Spinal cord (tissue), 10 donors: ENCODE results near the gene LRCH4. TPM values are rescaled to one million over a fixed set of nuclear protein-coding genes. Genes with fewer than 3 reads are reported as not detected.

Experiments
- DNase-seq, 6 donors: peaks; one replicate each; pipeline versions ENCODE4 v3.0.0 to v3.0.0-alpha.2; 2013 to 2015; ENCODE audit warnings: low spot score in 6 of 6, low read depth in 4 of 6
- H3K27ac ChIP-seq: one replicate; pipeline ENCODE4 v1.5.1; 2013; ENCODE audit warnings: low read depth, low read length, control low read depth
- H3K27me3 ChIP-seq: one replicate; pipeline ENCODE4 v1.6.1; 2013; ENCODE audit warnings: low read length; ENCODE audit not compliant: control insufficient read depth, insufficient read depth
- H3K36me3 ChIP-seq: one replicate; pipeline ENCODE4 v1.6.1; 2013; ENCODE audit warnings: low read length; ENCODE audit not compliant: control insufficient read depth, insufficient read depth
- H3K4me1 ChIP-seq: one replicate; pipeline ENCODE4 v1.6.1; 2013; ENCODE audit warnings: low read length; ENCODE audit not compliant: control insufficient read depth, insufficient read depth
- H3K4me3 ChIP-seq: one replicate; pipeline ENCODE4 v1.5.1; 2013; ENCODE audit warnings: low read depth, low read length, control low read depth
- H3K9me3 ChIP-seq: one replicate; pipeline ENCODE4 v1.6.1; 2013; ENCODE audit warnings: low read length; ENCODE audit not compliant: control insufficient read depth, insufficient read depth
- WGBS: methylation state at CpG from one replicate; pipeline ENCODE4 v1.1.5; 2013; ENCODE audit warnings: missing lambda C conversion rate; ENCODE audit not compliant: insufficient coverage; 5-methylcytosine and 5-hydroxymethylcytosine counted together
- polyA plus RNA-seq, 2 donors: library from polyadenylated mRNA; unstranded; fragments of 120-200 nt; gene quantifications; one replicate each; pipeline ENCODE4 v1.2.1, GENCODE V29; 2013; ENCODE audit not compliant: insufficient read length in 2 of 2
- total RNA-seq, 2 donors: library from RNA; depleted of rRNA in 1 of 2; stranded (reverse); fragments of 120-200 nt in 1 of 2; fragments of >200 nt in 1 of 2; gene quantifications; one replicate each; pipeline versions ENCODE4 v1.2.3 to v1.2.4, GENCODE V29; 2013 to 2014
- donor health status: healthy.

Gene LRCH4
- total and polyA plus RNA-seq, 4 donors = 9.6 to 61.3 (median 29.1) TPM

- Histone ChIP-seq H3K27me3 (peaks cover 6% of the 10 kb centered on the region), H3K4me1 (peaks cover 6% of the 10 kb centered on the region), H3K27ac (no peak overlapping the region), H3K36me3 (peaks cover 90% of the 10 kb centered on the region), H3K9me3 (no peaks in the 10 kb centered on the region), H3K4me3 (no peak overlapping the region)
- WGBS = 90% methylated on average over 14 of the region's 17 CpGs
- no peak for DNase-seq
These were observed 10.1 kb downstream of the LRCH4 start for GRCh38 chr7:100575746-100576383.

- Histone ChIP-seq H3K27me3 (peaks cover 9% of the 10 kb centered on the region), H3K27ac (no peak overlapping the region), H3K9me3 (no peaks in the 10 kb centered on the region), H3K4me1 (peaks cover 12% of the 10 kb centered on the region), H3K4me3 (no peak overlapping the region), H3K36me3 (peaks cover 84% of the 10 kb centered on the region)
- no peak for DNase-seq
- 86% methylated on average over 11 of the region's 14 CpGs for WGBS
These were observed 10.7 kb downstream of the LRCH4 start for GRCh38 chr7:100575206-100575631.

GRCh38 chr7:100574362-100575205 lies 11.3 kb downstream of the LRCH4 start:
- WGBS = 90% methylated on average over 29 of the region's 44 CpGs
- no peaks in the 10 kb centered on the region for H3K9me3 ChIP-seq
- peaks cover 9% of the 10 kb centered on the region for H3K27me3 ChIP-seq
- no peak for DNase-seq
- H3K27ac ChIP-seq = no peak overlapping the region
- H3K4me3 ChIP-seq = no peak overlapping the region
- peaks cover 77% of the 10 kb centered on the region for H3K36me3 ChIP-seq
- peaks cover 18% of the 10 kb centered on the region for H3K4me1 ChIP-seq

DNA sequence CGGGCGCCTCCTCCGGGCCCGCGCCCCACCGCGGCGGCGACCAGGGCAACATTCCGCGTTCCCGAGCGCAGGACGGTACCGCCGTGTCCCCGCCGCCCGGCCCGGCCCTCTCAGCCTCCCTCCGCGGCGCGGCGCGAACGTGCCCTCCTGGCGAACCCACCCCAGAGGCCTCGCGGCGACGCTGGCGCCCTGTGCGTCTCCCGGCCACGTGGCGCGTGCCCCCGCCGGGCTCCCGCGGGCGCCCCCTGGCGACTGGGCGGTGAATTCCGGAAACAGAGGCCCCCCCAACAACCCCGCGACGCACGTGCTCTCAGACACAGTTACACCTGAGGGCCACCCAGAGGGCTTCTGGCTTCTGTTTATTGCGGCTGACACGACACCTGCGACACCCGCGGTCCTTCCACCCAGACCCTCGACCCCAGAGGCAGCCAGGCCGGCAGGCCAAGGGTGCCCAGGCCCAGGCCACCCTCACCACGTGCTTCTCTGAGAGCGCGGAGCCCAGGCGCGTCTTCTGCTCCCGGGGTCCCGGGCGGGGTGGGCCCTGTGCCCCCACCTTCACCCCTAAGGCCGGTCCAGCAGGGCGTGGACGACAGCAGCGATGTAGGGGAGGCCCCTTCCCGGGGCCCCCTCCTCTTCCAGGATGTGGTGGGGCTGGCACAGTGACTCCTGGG lies 12.1 kb downstream of the LRCH4 start, which contains the start of gene SAP25:
Gene SAP25, minus strand, starts transcription at position 210 of the 671 bp plus-strand sequence. Its CDS starts 158 bp downstream, at position 52.
- H3K9me3 ChIP-seq = no peaks in the 10 kb centered on the region
- H3K4me3 ChIP-seq = no peak within 1 kb of the TSS
- H3K27me3 ChIP-seq = peaks cover 9% of the 10 kb centered on the region
- no peak for DNase-seq
- 89% methylated on average over 60 of the region's 70 CpGs for WGBS
- H3K27ac ChIP-seq = no peak within 1 kb of the TSS
- H3K4me1 ChIP-seq = peaks cover 24% of the 10 kb centered on the region
- H3K36me3 ChIP-seq = peaks cover 70% of the 10 kb centered on the region

DNA sequence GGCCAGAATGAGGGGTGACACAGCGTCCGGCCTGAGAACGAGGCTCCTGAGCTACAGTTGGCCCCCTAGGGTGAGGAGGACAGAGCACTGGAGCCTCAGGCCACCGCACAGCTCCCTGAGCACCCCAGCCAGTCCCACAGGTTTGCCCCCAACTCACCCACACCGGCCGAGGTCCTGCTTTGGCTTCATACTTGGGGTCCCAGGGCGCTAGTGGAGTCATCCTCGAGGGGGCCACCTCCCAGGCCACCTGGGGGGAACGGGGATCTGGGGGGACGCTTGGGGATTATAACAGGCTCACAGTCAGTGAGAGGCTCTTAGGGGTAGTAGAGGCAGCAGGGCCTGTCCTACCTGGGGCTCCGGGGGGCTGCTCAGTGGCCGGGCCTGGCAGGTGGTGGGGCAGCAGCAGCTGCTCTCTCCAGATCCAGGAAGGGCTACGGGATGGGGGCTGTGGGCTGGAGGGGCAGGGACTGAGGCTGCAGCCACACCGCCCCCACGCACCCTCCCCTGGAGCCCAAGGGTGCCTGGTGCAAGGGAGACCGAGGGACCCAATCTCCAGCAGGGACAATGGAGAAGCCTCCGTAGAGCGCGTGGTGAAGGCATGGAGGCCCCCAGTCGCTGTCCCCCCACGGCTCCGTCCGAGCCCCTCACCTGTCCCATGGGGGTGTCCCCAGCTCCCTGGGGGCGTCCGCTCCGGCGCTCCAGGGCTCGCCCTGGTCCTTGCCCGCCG lies 12.8 kb downstream of the LRCH4 start:
- Histone ChIP-seq H3K4me3 (no peak overlapping the region), H3K36me3 (peaks cover 63% of the 10 kb centered on the region), H3K4me1 (peaks cover 31% of the 10 kb centered on the region), H3K27ac (no peak overlapping the region), H3K9me3 (no peaks in the 10 kb centered on the region), H3K27me3 (peaks cover 9% of the 10 kb centered on the region)
- WGBS = 94% methylated on average over 30 of the region's 30 CpGs
- DNase-seq = no peak

DNA sequence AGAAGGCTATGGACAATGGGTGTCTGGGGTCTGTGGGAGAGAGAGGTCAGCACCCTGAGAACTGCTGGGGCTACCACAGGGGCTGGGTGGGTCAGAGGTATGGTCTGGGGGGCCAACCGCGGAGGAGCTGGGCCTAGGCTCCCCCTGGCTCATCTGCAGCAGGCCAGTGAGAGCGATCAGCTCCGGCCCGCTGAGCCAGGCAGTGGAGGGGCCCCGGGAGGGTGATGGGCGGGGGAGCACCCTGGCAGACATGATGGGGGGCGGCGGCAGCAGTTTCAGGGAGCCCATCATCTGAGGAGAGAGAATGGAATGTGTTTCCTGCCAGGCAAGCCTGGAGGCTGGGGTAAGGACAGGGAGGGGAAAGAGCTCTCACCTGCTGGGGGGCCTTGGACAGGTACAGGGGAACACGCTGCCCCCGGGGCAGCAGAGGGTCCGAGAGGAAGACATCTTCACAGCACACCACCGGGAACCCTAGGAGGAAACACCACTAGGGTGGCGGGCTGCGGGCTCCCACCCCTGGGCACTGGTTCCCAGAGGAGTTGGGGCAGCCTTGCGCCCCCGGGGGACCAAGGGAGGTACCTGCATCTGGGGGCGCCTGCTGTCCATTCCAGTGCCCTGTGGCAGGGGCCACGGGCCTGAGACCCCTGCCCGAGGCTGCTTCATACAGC lies 13.5 kb downstream of the LRCH4 start:
- 79% methylated on average over 20 of the region's 20 CpGs for WGBS
- Histone ChIP-seq H3K27me3 (peaks cover 9% of the 10 kb centered on the region), H3K4me3 (no peak overlapping the region), H3K27ac (no peak overlapping the region), H3K9me3 (no peaks in the 10 kb centered on the region), H3K36me3 (peaks cover 58% of the 10 kb centered on the region), H3K4me1 (peaks cover 38% of the 10 kb centered on the region)
- no peak for DNase-seq

GRCh38 chr7:100571829-100572116 lies 14.2 kb downstream of the LRCH4 start:
- Histone ChIP-seq H3K36me3 (peaks cover 58% of the 10 kb centered on the region), H3K27me3 (peaks cover 9% of the 10 kb centered on the region), H3K9me3 (no peaks in the 10 kb centered on the region), H3K4me1 (peaks cover 43% of the 10 kb centered on the region), H3K4me3 (no peak overlapping the region), H3K27ac (no peak overlapping the region)
- WGBS = 95% methylated on average over 2 of the region's 2 CpGs
- DNase-seq = no peak

- H3K36me3 ChIP-seq = peaks cover 58% of the 10 kb centered on the region
- no peak overlapping the region for H3K27ac ChIP-seq
- 67% methylated on average over 15 of the region's 26 CpGs for WGBS
- no peak overlapping the region for H3K4me3 ChIP-seq
- H3K27me3 ChIP-seq = peaks cover 9% of the 10 kb centered on the region
- DNase-seq = no peak
- peaks cover 44% of the 10 kb centered on the region for H3K4me1 ChIP-seq
- no peaks in the 10 kb centered on the region for H3K9me3 ChIP-seq
These were observed 14.7 kb downstream of the LRCH4 start for GRCh38 chr7:100570954-100571828.
